DMS 273 (cell line): ENCODE measurements around the gene IP6K3.
A peak's percentile ranks its signal among the peaks of the same experiment; 100 is the strongest.

ENCODE experiments used
- DNase-seq: peaks from one replicate; lab custom pipeline; 2025; ENCODE audit not compliant: unreplicated experiment; lab: John Stamatoyannopoulos, UW

Gene IP6K3

DNA sequence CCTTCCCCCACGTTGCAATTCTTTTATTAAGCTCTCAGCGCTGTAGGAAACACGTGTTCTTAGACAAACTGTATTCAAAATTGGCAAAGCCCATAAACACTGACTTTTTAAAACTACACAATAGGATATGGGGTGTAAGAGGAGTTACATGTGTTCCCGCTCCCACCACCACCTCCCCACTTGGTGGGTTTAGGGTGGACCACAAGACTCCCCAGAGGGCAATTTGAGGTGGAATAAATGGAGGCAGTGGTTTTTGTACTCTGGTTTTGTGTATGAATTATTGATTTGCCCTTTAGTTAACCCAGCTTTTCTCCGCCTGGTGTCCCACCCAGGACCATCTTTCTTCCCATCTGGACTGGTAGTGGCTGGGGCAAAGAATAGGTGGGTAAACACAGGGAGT lies 38.9 kb downstream of the IP6K3 start:
- no peak for DNase-seq

DNA sequence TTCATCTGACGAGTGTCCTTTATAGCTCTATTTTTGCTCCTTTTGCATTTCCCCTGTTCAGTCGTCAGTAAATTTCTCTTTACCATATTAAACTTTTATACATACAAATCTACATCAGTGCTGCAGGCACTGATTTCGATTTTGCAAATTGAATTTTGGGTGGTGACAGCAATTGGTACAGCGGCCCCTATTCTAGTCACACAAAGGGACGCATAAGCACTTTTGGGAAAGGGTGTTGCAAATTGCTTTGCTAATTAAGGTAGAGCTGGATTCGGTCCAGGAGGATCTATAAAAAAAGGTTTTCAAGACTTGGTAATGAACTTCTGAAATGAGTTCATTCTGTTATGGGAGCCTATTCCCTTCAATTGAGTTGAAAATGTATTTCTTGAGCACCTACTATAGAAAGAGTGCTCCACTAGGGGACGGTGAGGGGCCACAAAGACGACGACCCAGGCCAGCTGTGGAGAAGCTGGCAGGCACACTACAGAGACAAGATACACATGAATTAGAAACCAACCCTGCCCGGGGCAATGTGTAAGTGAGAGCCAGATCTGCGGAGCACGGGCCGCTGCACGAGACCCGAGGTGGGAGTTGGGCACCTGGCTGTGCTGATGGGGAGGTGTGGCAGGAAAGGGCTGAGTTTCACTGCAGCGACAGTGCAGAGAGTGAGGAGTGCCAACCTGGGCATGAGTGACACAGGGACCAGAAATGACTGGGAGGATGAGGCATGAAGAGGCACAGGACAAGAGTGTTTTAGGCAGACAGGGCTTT lies 40.6 kb downstream of the IP6K3 start:
- no peak for DNase-seq

- DNase-seq, result no peak
These were observed 41.3 kb downstream of the IP6K3 start for GRCh38 chr6:33705268-33705885.

DNA sequence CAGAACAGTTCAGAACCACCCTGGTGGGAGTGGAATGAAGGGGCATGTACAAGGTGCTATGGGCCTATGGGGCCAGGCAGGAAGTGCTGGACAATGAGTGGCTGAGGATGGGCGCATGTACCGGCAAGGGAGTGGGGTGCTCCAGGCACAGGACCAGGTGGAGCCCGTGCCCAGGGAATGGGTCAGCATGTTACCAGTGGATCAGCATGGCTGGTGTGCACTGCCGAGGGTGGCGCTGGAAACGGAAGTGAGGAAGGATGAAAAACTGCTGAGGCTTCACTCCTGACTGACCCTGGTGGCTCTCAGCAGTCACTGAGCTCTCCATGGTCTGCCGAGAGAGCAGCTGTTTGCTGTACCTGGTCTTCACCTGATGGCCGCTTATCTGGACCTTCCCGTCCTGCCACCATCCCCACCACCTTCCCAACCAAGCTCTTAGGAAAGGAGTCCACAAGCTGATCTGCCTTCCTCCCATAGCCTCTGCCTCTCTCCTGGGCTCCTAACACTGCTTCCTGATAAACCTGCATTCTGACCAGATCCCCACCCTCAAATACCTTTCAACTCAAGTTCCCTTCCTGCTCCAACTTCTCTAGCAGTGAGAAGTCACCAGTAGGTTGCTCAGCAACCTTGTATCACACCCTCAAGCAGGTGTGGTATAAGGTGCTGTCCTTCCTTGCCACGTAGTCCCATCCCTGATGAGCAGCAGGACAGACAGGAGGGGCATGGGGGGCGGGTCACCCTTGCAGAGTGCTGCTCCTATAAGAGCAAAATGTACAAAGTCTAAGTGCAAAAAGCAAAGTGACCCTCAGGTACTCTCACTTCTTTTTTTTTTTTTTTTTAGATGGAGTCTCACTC lies 42.3 kb downstream of the IP6K3 start:
- DNase-seq, result no peak

DNA sequence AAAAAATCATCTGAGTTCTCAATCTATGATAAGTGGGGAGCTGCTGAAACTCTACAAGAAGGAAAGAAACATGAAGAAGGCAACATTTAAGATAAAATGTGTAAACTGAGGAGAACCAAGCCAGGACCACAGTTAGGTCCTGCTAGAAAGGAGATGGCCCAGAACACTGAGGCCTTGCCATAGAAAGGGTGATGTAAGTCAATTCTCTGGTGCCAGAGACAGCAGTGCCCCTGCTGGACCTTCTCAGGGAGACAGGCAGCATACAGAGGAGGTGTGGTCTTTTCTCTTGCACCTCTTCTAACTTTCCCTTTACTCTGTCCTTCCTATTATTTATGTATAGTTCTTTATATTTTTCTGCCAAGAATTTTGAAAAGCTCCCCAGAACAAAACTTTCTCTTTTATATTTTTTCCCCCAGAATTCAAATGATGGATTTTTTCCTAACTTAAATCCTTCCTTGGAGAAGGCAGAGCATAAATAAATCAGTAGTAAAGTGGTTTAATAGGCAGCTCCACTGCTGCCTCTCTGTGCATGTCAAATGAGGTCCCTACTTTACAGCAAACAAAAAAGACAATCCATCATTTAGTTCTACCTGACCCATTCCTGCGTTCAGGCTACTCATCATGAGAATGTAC lies 44.2 kb downstream of the IP6K3 start:
- peak; percentile 77 for DNase-seq

DNA sequence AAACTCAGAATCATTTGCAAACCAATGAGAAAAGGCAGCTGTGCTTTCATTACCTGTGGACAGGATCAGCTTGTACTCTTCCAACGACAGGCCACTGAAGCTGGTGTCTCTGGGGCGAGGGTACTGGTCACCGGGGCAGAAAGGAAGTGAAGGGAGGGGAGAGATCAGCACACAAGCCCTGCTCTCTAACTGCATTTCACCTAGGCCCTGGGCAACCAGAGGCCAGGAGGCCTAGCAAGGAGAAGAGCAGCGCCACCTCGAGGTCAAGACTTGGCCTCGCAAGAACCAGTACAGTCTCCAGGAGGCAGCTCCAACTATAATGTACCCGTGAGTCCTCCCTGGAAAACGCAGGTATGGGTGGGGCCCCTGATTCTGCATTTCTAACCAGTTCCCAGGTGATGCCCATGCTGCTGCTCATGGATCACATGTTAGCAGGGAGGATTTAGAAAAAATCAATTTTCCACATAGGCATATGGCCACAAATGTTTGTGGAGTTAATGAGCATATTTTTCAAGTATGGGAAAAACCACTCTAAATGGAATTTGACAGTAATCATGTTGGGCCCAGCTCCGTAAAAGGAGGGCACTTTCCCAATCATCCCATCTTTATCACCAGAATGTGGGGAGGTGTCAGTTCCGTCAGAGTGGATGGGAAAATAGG lies 46.2 kb downstream of the IP6K3 start:
- DNase-seq, result peak; percentile 87

GRCh38 chr6:33699739-33700138 lies 47.0 kb downstream of the IP6K3 start:
- no peak for DNase-seq

DNA sequence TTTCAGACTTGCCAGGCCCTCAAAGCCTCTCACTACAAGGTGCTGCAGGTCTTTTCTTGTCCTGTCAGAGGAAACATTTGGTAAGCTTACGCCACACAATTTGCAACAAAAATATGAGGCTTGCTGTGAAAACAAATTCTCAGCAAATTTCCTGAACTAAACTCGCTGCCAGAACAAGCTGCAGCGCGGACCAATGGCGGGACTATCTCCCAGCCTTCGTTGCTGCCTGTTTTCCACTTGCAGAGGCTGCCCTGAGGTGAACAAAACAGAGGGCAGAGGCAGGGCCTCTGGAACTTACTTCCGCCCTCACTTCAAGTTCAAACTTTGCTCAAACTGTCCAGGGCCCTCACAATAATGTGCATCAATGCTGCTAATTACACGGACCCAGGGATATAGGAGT lies 47.6 kb downstream of the IP6K3 start:
- DNase-seq, result no peak

DNA sequence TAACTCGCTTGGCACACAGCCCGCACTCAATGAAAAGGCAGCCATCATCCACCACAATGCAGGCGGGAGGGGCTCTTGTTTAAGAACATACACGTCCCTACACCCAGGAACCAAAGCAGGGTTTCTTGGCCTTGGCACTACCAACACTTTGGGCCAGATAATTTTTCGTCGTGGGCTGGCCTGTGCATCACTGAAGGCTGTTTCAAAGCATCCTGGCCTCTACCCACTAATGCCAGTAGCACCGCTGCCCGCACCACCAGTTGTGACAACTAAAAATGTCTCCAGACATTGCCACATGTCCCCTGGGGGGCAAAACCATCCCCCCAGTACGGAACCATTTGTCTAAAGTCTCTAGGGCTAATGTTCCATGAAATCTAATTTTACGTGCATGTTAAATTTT lies 48.2 kb downstream of the IP6K3 start:
- DNase-seq, result no peak

DNA sequence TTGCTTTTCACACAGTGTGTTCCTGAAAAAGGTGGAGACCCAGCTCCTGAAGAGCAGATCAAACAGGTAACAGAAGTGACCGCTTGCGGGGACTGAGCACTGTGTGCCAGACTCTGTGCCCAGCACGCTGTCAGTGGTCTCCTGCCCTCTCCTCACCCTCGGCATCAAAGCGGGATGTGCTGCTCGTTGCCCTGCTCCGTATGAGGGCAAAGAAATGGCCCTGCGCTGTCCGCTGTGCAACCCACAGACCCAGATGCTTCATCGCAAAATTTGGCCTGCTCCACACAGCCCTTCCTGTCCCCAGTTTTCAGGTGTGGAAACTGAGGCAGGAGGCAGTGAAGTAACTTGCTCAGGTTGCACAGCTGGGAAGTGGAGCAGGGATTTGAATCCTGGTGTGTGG lies 48.9 kb downstream of the IP6K3 start:
- no peak for DNase-seq

GRCh38 chr6:33696548-33697518 lies 49.9 kb downstream of the IP6K3 start:
- DNase-seq, result peak; percentile 68

GRCh38 chr6:33696076-33696475 lies 50.6 kb downstream of the IP6K3 start:
- DNase-seq, result no peak

DNA sequence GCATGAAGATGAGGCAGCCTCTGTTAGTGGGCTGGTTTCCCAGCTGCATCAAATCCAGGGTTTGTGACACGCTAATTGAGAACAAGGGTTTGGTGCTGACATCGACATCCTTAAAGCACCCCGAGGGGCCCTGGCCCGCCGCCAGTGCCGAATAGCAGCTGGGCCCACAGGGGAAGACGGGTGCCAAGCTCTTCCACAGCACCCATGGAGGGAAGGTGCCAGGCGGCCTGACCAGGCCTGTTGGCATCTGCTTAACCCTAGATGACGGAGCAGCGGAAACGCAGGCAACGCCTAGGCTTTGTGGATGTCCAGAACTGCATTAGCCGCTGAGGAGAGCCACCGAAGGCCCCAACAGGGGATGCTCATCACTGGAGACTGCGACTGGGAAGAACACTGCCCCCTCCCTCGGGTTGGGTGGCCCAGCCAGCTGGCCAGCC lies 51.2 kb downstream of the IP6K3 start:
- DNase-seq, result peak; percentile 38

- DNase-seq, result no peak
These were observed 51.7 kb downstream of the IP6K3 start for GRCh38 chr6:33694977-33695376.

DNA sequence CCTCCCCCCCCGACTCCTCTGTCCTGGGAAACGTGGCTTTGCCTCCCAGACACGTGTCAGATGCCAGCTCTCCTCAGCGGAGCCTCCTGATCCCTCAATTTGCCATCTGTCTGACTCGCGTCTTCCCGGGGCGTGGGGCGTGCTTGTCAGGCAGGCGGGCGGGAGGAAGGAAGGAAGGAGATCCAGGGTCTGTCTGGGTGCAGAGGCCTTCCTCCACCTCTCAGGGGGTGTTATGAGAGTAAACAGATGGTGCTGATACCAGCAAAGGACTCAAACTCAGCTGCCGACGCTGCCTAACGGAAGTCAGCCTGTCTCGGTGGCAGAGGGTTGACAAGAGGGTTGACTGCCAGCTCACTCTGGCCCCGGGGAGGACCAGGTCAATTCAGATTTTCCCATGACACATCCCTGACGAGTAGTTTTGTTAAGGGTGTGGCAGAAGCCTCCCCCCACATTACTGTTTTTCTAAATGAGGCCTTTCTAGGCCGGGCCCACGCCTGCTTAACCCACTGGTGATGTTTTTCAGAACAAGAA lies 52.2 kb downstream of the IP6K3 start:
- peak; percentile 98 for DNase-seq

DNA sequence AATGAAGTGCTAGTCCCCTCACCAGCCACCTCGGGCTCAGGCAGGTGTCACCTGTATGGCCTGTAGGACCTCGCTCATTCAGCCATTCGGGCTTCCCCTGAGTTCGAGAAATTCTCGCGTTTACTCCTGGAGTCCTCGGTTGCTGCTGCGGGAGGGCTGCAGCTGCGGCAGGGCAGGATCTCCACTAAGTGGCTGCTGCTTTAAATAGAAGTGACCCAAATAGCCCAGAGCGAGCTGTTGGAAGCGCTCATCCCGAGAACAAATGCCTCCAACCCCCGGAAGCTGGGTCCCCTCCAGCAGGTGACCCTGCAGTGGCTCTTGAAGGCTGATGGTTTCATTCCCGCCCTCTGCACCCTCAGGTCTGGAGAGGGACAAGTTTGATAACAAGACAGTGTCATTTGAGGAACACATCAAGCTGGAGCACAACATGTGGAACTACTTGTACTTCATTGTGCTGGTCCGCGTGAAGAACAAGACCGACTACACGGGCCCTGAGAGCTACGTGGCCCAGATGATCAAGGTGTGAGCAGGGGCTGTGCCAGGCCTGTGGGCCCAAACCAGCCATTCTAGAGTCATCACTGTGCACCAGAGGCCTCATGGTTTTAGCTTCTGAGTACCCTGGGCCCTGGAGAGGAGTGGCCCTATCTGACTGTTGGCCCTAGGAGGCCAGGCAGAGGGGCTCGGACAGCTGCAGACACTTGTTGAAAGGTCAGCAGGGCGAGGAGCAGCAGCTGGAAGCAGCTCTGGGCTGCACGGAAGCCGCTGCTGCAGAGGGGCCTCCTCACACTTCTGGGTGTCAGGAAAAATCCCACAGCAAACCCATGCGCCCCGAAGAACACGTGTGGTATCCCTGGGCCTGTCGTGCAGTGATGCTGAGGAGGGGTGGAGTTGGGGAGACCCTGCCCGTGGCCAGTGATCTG lies 53.3 kb downstream of the IP6K3 start:
- no peak for DNase-seq

GRCh38 chr6:33692760-33693158 lies 53.9 kb downstream of the IP6K3 start:
- DNase-seq, result no peak

- DNase-seq, result no peak
These were observed 54.5 kb downstream of the IP6K3 start for GRCh38 chr6:33692078-33692759.
